GM06990 (cell line): Measurements from ENCODE around the gene ZNF346.
"Not testable (repeated sequence)": the region's sequence is repeated elsewhere in the genome, so short reads cannot be mapped to it uniquely, and the experiment has no call there.

Source experiments
- DNase-seq: peaks from one replicate; pipeline ENCODE4 v3.0.0-alpha.2; 2011; ENCODE audit not compliant: insufficient read length; ENCODE audit errors: extremely low read depth
- H3K27me3 ChIP-seq: replicated peaks from 2 replicates; pipeline ENCODE4 v1.6.0; 2011; ENCODE audit warnings: low read length; ENCODE audit not compliant: control insufficient read depth, insufficient read depth
- H3K36me3 ChIP-seq: 2 replicates; pipeline ENCODE4 v1.5.1; 2011; ENCODE audit warnings: low read length; ENCODE audit not compliant: control insufficient read depth, insufficient read depth
- H3K4me3 ChIP-seq: replicated peaks from 2 replicates; pipeline ENCODE4 v1.5.1; 2011; ENCODE audit warnings: low read depth, mild to moderate bottlenecking, control low read depth, low read length
- CTCF ChIP-seq: IDR thresholded peaks from 2 replicates; pipeline ENCODE4 v1.5.1; 2011; ENCODE audit warnings: low read length, control low read depth, mild to moderate bottlenecking, inconsistent platforms; ENCODE audit not compliant: insufficient read depth, poor library complexity, severe bottlenecking

Gene ZNF346

GRCh38 chr5:176996780-176997179 lies 25.7 kb upstream of the ZNF346 start:
- DNase-seq = no peak
- Histone ChIP-seq H3K4me3 (no peak overlapping the region), H3K36me3 (no peaks in the 10 kb centered on the region), H3K27me3 (no peaks in the 10 kb centered on the region)
- no peak for TF ChIP-seq CTCF

- Histone ChIP-seq H3K27me3 (no peaks in the 10 kb centered on the region), H3K36me3 (no peaks in the 10 kb centered on the region), H3K4me3 (no peak overlapping the region)
- DNase-seq = no peak
- no peak for TF ChIP-seq CTCF
These were observed 23.7 kb upstream of the ZNF346 start for GRCh38 chr5:176998828-176999227.

GRCh38 chr5:176999526-176999925 lies 23.0 kb upstream of the ZNF346 start:
- H3K4me3 ChIP-seq, DNase-seq, H3K36me3 ChIP-seq, H3K27me3 ChIP-seq: not testable (repeated sequence)

- TF ChIP-seq CTCF = no peak
- no peak for DNase-seq
- H3K4me3 ChIP-seq = no peak overlapping the region
- H3K27me3 ChIP-seq = no peaks in the 10 kb centered on the region
- H3K36me3 ChIP-seq = no peaks in the 10 kb centered on the region
These were observed 18.8 kb upstream of the ZNF346 start for GRCh38 chr5:177003649-177004048.

- H3K36me3 ChIP-seq = no peaks in the 10 kb centered on the region
- TF ChIP-seq CTCF = no peak
- DNase-seq = no peak
- peak overlapping the region; percentile 98 for H3K4me3 ChIP-seq
- no peaks in the 10 kb centered on the region for H3K27me3 ChIP-seq
These were observed 17.5 kb upstream of the ZNF346 start for GRCh38 chr5:177004961-177005360.

- TF ChIP-seq CTCF = peak; percentile 70
- no peaks in the 10 kb centered on the region for H3K27me3 ChIP-seq
- no peaks in the 10 kb centered on the region for H3K36me3 ChIP-seq
- peak; percentile 79 for DNase-seq
- peak overlapping the region; percentile 98 for H3K4me3 ChIP-seq
These were observed 16.8 kb upstream of the ZNF346 start for GRCh38 chr5:177005619-177006264.
